HCT116 (cell line): Measurements from ENCODE around the gene MEIOB.

ENCODE experiments used
- CEBPB ChIP-seq: IDR thresholded peaks from 2 replicates; pipeline ENCODE4 v1.6.1; 2012; ENCODE audit warnings: low read depth
- EZH2 ChIP-seq: fragments of 200-600 bp; sonication (generic); IDR thresholded peaks from 2 replicates; pipeline ENCODE4 v1.6.1; 2017; ENCODE audit warnings: antibody characterized with exemption, mixed run types
- EZH2phosphoT487 ChIP-seq: fragments of 200-600 bp; IDR thresholded peaks from 2 replicates; pipeline ENCODE4 v1.6.1; 2018; ENCODE audit warnings: antibody characterized with exemption, borderline replicate concordance
- FOSL1 ChIP-seq: IDR thresholded peaks from 2 replicates; pipeline ENCODE4 v1.6.1; 2012; ENCODE audit warnings: low read depth
- JUND ChIP-seq: IDR thresholded peaks from 2 replicates; pipeline ENCODE4 v1.6.1; 2012
- POLR2A ChIP-seq: IDR thresholded peaks from 2 replicates; pipeline ENCODE4 v1.7.0; 2011; ENCODE audit warnings: borderline replicate concordance; ENCODE audit not compliant: insufficient read depth, insufficient read length; ENCODE audit errors: extremely low read depth
- POLR2AphosphoS5 ChIP-seq: IDR thresholded peaks from 2 replicates; pipeline ENCODE4 v1.6.1; 2011; ENCODE audit warnings: mild to moderate bottlenecking, low read depth, low read length, moderate library complexity
- RAD21 ChIP-seq: IDR thresholded peaks from 2 replicates; pipeline ENCODE4 v1.6.1; 2012; ENCODE audit warnings: low read depth, mild to moderate bottlenecking
- TF ChIP-seq, protein P1 (sequence below), 3 experiments: fragments of 200-600 bp in 1 of 3; sonication (generic) in 1 of 3; IDR thresholded peaks in 2 of 3; conservative IDR thresholded peaks in 1 of 3; 2 replicates each; pipeline ENCODE4 v1.5.1; 2012 to 2017; ENCODE audit warnings: low read depth in 2 of 3, low read length in 2 of 3, antibody characterized with exemption in 1 of 3, borderline replicate concordance in 1 of 3, control low read depth in 1 of 3, mild to moderate bottlenecking in 1 of 3, mixed read lengths in 1 of 3, mixed run types in 1 of 3, moderate library complexity in 1 of 3; ENCODE audit not compliant: insufficient read depth in 1 of 3
- TF ChIP-seq, protein P2 (sequence below): IDR thresholded peaks from 2 replicates; pipeline ENCODE4 v1.6.1; 2012; ENCODE audit warnings: low read depth
- TF ChIP-seq, protein P3 (sequence below): IDR thresholded peaks from 2 replicates; pipeline ENCODE4 v1.6.1; 2012

DNA sequence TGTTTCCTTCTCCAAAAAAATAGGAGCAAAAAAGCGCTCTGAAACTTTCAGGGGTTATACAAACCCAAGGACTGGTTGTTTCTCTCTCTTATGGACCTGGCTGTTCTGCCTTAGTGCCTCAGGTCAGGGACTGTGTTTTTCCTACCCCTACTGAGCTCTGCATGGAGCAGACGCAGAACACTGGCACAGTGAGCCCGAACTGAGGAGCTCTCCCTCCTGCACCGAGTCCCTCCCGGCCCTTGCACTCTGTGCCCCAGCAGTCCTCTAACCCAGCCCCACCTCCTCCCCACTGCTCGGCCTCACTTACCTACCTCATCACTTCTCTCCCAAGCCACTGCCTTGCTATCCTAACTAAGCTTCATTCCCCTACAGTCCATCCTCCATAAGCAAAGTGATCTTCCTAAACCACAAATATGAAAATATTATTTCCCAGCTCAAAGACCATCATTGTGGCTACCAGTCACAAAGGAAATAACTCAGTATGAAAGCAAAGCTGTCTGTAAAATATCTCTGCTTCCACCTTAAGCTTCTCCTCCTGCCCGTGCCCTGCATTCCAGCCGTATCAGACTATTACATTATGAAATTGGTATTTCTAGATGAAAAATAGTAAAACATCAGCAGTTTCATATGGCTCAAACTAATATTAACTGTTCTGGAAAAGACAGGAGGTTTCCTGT lies 13.6 kb downstream of the MEIOB start:
- TF ChIP-seq, protein P1, sequence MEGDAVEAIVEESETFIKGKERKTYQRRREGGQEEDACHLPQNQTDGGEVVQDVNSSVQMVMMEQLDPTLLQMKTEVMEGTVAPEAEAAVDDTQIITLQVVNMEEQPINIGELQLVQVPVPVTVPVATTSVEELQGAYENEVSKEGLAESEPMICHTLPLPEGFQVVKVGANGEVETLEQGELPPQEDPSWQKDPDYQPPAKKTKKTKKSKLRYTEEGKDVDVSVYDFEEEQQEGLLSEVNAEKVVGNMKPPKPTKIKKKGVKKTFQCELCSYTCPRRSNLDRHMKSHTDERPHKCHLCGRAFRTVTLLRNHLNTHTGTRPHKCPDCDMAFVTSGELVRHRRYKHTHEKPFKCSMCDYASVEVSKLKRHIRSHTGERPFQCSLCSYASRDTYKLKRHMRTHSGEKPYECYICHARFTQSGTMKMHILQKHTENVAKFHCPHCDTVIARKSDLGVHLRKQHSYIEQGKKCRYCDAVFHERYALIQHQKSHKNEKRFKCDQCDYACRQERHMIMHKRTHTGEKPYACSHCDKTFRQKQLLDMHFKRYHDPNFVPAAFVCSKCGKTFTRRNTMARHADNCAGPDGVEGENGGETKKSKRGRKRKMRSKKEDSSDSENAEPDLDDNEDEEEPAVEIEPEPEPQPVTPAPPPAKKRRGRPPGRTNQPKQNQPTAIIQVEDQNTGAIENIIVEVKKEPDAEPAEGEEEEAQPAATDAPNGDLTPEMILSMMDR (IDR thresholded peaks at IDR 0.05 in 2 of 3, conservative IDR thresholded peaks at IDR 0.05 in 1 of 3; ENCODE audit: borderline replicate concordance in 1 of 3, insufficient read depth in 1 of 3, low read depth in 2 of 3, low read length in 2 of 3): no peak
- no peak for TF ChIP-seq EZH2phosphoT487
- no peak for TF ChIP-seq POLR2A
- TF ChIP-seq, protein P2, sequence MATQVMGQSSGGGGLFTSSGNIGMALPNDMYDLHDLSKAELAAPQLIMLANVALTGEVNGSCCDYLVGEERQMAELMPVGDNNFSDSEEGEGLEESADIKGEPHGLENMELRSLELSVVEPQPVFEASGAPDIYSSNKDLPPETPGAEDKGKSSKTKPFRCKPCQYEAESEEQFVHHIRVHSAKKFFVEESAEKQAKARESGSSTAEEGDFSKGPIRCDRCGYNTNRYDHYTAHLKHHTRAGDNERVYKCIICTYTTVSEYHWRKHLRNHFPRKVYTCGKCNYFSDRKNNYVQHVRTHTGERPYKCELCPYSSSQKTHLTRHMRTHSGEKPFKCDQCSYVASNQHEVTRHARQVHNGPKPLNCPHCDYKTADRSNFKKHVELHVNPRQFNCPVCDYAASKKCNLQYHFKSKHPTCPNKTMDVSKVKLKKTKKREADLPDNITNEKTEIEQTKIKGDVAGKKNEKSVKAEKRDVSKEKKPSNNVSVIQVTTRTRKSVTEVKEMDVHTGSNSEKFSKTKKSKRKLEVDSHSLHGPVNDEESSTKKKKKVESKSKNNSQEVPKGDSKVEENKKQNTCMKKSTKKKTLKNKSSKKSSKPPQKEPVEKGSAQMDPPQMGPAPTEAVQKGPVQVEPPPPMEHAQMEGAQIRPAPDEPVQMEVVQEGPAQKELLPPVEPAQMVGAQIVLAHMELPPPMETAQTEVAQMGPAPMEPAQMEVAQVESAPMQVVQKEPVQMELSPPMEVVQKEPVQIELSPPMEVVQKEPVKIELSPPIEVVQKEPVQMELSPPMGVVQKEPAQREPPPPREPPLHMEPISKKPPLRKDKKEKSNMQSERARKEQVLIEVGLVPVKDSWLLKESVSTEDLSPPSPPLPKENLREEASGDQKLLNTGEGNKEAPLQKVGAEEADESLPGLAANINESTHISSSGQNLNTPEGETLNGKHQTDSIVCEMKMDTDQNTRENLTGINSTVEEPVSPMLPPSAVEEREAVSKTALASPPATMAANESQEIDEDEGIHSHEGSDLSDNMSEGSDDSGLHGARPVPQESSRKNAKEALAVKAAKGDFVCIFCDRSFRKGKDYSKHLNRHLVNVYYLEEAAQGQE: no peak
- no peak for TF ChIP-seq RAD21
- no peak for TF ChIP-seq EZH2
- no peak for TF ChIP-seq CEBPB
- no peak for TF ChIP-seq JUND
- no peak for TF ChIP-seq POLR2AphosphoS5
- TF ChIP-seq, protein P3, sequence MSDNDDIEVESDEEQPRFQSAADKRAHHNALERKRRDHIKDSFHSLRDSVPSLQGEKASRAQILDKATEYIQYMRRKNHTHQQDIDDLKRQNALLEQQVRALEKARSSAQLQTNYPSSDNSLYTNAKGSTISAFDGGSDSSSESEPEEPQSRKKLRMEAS: no peak
- TF ChIP-seq FOSL1: no peak
